Measurements from ENCODE around the gene CCL18.

DNA sequence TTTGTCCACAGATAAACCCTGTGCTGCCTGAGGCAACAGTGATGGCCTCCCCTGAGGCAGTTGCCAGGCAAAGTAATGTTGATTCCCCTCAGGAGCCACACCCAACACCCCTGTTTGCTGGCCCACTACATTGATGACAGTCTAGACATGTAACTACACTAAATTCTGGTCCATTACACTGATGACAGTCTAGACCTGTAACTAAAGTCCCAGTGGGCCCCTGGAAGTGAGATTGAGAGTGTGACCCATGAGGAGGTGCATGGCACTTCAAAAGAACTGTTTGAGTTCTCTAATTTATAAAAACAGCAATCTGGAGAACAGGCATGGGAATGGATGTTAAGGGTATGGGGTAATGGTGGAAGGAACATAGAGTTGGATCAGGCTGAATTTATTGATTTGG, 48.5 kb downstream of the CCL18 start:
- TF ChIP-seq CHD2 (IDR thresholded peaks at IDR 0.05; ENCODE audit: borderline replicate concordance, low read depth, low read length) = no peak
- TF ChIP-seq, protein P1, sequence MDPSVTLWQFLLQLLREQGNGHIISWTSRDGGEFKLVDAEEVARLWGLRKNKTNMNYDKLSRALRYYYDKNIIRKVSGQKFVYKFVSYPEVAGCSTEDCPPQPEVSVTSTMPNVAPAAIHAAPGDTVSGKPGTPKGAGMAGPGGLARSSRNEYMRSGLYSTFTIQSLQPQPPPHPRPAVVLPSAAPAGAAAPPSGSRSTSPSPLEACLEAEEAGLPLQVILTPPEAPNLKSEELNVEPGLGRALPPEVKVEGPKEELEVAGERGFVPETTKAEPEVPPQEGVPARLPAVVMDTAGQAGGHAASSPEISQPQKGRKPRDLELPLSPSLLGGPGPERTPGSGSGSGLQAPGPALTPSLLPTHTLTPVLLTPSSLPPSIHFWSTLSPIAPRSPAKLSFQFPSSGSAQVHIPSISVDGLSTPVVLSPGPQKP (IDR thresholded peaks at IDR 0.05; ENCODE audit: low read depth, low read length) = no peak
- no peak for TF ChIP-seq CTCF (IDR thresholded peaks at IDR 0.05 in 2 of 3, conservative IDR thresholded peaks at IDR 0.05 in 1 of 3; ENCODE audit: control insufficient read depth in 2 of 3, extremely low read depth in 1 of 3, insufficient read depth in 1 of 3, low read depth in 3 of 3, low read length in 3 of 3)
- TF ChIP-seq POLR2A (IDR thresholded peaks at IDR 0.05; ENCODE audit: low read depth, low read length) = no peak
- no peak for TF ChIP-seq PRDM15 (CRISPR knock-in tag; IDR thresholded peaks at IDR 0.05)
- no peak for TF ChIP-seq POLR2AphosphoS5 (IDR thresholded peaks at IDR 0.05; ENCODE audit: low read length)
- TF ChIP-seq HDAC6 (IDR thresholded peaks at IDR 0.05; ENCODE audit: unreplicated experiment) = no peak
- TF ChIP-seq RBBP5 (conservative IDR thresholded peaks at IDR 0.05) = no peak
- no peak for TF ChIP-seq CEBPB (IDR thresholded peaks at IDR 0.05; ENCODE audit: borderline replicate concordance in 1 of 2, low read depth in 2 of 2, low read length in 2 of 2)
- TF ChIP-seq MEF2A (IDR thresholded peaks at IDR 0.05; ENCODE audit: insufficient read depth, low read depth, low read length) = no peak
- no peak for TF ChIP-seq IKZF1 (conservative IDR thresholded peaks at IDR 0.05)
- TF ChIP-seq FOXM1 (IDR thresholded peaks at IDR 0.05; ENCODE audit: low read depth, low read length) = no peak
- TF ChIP-seq GABPA (IDR thresholded peaks at IDR 0.05; ENCODE audit: low read depth) = no peak
- TF ChIP-seq MTA2 (IDR thresholded peaks at IDR 0.05; ENCODE audit: low read depth) = no peak

All from GM12878 (cell line).